Hematopoietic multipotent progenitor cell treated with erythropoietin and hydrocortisone succinate and interleukin-3 and kit ligand, for 4 days (in vitro differentiated cells): ENCODE measurements around the gene UBE2L6.

ENCODE experiments used
- DNase-seq: peaks from one replicate; pipeline ENCODE4 v3.0.0-alpha.2; 2015

UBE2L6 gene

DNA sequence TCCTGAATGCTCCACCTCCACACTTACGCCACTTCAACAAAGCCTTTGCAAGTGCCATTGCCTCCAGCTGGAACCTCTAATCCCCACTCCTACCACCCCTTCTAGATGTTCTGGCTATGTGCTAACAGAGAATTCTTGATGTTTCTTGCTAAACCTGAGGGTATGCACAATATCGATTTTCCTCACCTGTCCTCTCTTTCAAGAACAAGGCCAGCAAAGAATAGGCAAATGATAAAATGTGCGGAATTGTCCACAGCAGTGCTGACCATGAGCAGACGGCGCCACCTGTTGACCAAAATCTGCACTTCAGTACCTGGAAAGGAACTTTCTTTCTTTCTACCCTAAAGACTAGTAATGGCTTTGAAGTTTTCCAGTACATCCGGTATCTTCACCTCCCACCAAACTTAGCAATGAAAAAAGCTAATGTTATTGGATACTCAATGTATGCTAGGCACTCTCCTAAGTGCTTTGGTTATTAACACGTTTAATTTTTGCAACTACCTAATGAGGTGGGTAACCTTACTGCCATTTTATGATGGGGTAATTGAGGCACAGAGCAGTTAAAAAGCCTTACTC is 40.3 kb downstream of the UBE2L6 start:
- peak; percentile 83 for DNase-seq

DNA sequence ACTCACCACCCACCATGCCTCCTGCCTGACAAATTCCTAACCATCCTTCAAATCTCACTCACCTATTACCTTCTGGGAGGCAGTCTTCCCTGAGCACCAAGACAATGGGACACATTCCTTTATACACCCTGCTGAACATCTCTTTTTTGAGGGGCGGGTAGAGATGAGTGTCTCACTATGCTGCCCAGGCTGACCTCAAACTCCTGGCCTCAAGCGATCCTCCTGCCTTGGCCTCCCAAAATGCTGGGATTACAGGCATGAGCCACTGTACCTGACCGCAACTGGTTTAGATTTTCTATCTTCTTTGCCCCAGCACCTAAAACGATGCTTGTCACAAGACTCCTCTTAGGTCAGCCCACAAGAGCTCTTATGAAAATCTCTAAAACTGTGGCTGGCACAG is 44.1 kb downstream of the UBE2L6 start:
- no peak for DNase-seq

DNA sequence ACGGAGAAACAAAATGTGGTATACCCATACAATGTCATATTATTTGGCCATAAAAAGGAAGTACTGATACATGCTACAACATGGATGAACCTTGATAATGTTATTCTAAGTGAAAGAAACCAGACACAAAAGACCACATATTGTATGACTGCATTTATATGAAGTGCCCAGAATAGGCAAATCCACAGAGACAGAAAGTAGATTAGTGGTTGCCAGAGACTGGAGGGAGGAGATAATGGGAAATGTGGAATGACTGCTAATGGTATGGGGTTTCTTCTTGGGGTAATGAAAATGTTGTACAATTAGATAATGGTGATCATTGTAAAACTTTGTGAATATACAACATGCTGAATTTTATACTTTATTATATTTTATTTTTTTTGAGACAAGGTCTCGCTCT is 46.4 kb downstream of the UBE2L6 start:
- peak; percentile 54 for DNase-seq

- no peak for DNase-seq
Observed at GRCh38 chr11:57516061-57516443, 51.4 kb downstream of the UBE2L6 start.

GRCh38 chr11:57515332-57516060 is 52.0 kb downstream of the UBE2L6 start, which contains the start of gene SLC43A1:
Gene SLC43A1, minus strand, starts transcription at chr11:57515702. Its CDS starts 1,591 bp downstream, at chr11:57514111.
- peak; percentile 83 for DNase-seq

- DNase-seq: peak; percentile 77
Observed at GRCh38 chr11:57514538-57515331, 52.7 kb downstream of the UBE2L6 start.

GRCh38 chr11:57513911-57514537 is 53.4 kb downstream of the UBE2L6 start:
- DNase-seq: peak; percentile 73

DNA sequence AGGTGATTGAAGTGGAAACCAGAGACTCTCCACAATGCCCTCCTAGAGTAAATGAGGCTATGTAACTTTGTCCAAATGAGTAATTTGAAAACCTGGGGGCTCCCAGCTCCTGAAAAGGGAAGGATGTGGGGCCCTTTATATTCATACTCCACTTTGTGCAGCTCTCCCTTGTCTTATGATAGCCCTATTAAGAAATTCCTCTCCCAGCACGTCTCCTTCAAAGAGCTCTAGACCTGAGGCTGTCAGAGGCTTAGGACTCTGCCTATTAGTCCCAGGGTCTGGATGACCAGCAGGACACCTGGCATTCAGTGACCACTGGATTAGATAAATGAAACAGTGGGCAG is 54.0 kb downstream of the UBE2L6 start:
- peak; percentile 42 for DNase-seq

DNA sequence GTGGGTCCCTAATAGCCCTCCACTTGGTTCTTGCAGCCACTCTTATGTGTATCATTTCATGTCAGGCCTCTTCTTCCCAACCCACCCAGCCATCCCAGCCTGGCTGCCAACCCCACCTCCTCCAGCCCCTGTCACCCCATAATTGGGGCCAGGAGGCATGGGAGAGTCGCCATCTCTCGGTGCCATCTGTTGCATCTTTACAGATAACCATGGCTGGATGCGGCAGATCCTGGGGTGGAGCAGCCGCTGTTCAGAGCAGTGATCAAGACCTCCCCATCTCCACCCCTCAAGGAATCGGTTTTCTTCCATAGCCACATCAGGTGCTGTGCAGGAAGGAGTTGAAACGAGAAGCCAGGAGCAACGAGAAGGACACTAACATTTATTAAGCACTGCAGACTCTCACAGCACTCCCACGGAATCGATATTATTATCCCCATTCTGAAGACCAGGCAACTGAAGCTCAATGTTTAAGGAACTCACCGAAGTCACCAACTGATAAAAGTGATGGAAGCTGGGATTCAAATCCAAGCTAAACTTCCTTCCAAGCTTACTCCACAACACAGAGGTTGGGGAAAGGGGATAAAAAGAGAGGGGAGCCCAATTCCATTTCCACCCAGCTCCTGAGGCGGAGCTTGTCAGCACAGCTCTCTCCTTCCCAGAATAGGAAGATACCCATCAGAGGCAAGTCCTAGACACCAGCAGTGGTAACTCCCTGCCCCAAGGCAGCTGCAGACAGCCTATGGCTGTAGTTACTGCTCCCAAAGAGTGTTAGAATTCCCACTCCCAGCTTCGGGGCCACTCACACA is 54.6 kb downstream of the UBE2L6 start:
- peak; percentile 76 for DNase-seq

DNA sequence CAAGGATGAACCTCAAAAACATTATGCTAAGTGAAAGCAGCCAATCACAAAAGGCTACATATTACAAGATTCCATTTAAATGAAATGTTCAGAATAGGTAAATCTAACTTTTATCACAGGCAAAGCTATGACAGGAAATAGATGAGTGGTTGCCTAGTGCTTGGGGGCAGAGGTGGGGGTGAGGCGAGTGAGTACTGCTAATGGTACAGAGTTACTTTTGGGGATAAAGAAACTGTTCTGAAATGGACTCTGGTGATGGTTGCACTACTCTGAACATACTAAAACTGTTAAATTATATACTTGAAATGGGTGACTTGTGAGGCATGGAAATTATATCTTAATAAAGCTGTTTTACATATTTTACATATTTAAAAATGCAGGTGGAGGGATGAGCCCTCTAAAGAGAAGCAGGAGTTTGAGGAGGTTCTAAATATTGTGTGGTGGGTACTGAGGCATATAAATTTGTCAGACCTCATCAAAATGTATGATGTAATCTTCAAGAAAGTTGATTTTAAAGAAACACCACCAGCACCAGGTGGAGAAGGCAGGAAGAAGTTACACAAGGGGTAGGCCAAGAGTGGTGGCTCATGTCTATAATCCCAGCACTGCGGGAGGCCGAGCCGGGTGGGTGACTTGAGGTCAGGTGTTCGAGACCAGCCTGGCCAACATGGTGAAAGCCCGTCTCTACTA is 55.6 kb downstream of the UBE2L6 start:
- DNase-seq: no peak

GRCh38 chr11:57508341-57509170 is 58.9 kb downstream of the UBE2L6 start:
- DNase-seq: no peak

DNA sequence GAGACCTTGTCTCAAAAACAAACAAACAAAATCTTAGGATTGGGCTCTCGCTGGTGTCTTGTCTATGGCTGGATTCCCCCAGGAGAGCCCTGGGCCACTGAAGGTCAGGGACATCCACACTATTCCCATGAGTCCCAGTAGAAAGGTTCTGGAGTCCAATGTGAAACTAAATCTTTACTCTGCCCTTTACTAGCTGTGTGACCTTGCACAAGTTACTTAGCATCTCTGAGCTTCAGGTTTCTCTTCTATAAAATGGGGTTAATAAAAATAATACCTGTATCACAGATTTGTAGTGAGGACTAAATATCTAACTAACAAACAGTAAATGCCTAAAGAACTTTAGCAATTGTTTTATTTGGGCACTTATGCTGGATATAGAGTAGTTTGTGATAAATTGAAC is 61.0 kb downstream of the UBE2L6 start:
- no peak for DNase-seq

GRCh38 chr11:57504511-57504910 is 63.0 kb downstream of the UBE2L6 start:
- no peak for DNase-seq

- no peak for DNase-seq
Observed at GRCh38 chr11:57502870-57503269, 64.6 kb downstream of the UBE2L6 start.

- no peak for DNase-seq
Observed at GRCh38 chr11:57502376-57502775, 65.1 kb downstream of the UBE2L6 start.

DNA sequence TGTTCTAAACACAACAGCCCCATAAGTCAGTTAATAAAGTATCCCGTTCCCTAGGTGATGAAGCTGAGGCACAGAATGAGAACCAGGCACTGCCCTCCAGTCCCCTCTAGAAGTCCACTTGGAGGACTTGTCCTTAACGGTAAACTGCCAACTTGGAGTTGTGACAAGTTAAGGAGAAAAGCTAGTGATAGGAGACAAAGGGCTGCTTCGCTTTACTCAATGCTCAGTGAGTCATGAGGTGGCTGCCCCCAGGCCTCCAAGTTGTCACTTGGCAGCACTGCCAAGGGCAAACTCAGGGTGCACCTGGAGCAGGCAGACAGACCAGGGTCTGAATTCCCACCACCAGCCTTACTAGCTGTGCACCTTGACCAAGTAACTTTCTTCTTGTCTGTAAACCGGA is 65.5 kb downstream of the UBE2L6 start:
- no peak for DNase-seq
